Liver (tissue), 9 donors: Measurements from ENCODE around the gene DGKD. TPM values are rescaled to one million over a fixed set of nuclear protein-coding genes. Genes with fewer than 3 reads are reported as not detected.
"Not testable (repeated sequence)": the region's sequence is repeated elsewhere in the genome, so short reads cannot be mapped to it uniquely, and the experiment has no call there.

Experiments used
- DNase-seq: peaks from one replicate; pipeline ENCODE4 v3.0.0-alpha.2; 2017; ENCODE audit warnings: low spot score
- H3K27ac ChIP-seq, 2 donors: one replicate each; pipeline ENCODE4 v1.7.0; 2013; ENCODE audit warnings: inconsistent platforms in 2 of 2, low read length in 2 of 2, control low read depth in 1 of 2, low read depth in 1 of 2, mild to moderate bottlenecking in 1 of 2
- H3K27me3 ChIP-seq, 4 donors: one replicate each; pipeline versions ENCODE4 v1.6.1 to v1.7.0; 2013; ENCODE audit warnings: low read length in 3 of 4, inconsistent platforms in 1 of 4, mild to moderate bottlenecking in 1 of 4, moderate library complexity in 1 of 4; ENCODE audit not compliant: control insufficient read depth in 4 of 4, insufficient read depth in 4 of 4
- H3K36me3 ChIP-seq, 4 donors: one replicate each; pipeline versions ENCODE4 v1.6.1 to v1.7.0; 2013; ENCODE audit warnings: low read length in 3 of 4, mild to moderate bottlenecking in 3 of 4, low read depth in 1 of 4, moderate library complexity in 1 of 4; ENCODE audit not compliant: control insufficient read depth in 4 of 4, insufficient read depth in 3 of 4
- H3K4me1 ChIP-seq, 4 donors: one replicate each; pipeline versions ENCODE4 v1.6.1 to v1.7.0; 2013; ENCODE audit warnings: low read length in 3 of 4, mild to moderate bottlenecking in 3 of 4, moderate library complexity in 1 of 4; ENCODE audit not compliant: control insufficient read depth in 4 of 4, insufficient read depth in 4 of 4
- H3K4me3 ChIP-seq, 3 donors: one replicate each; pipeline versions ENCODE4 v1.6.1 to v1.7.0; 2013; ENCODE audit warnings: low read length in 3 of 3, control low read depth in 1 of 3, low read depth in 1 of 3, mild to moderate bottlenecking in 1 of 3
- H3K9ac ChIP-seq, 2 donors: one replicate each; pipeline ENCODE4 v1.7.0; 2013; ENCODE audit warnings: low read length in 2 of 2, mild to moderate bottlenecking in 2 of 2, moderate library complexity in 2 of 2, control low read depth in 1 of 2, low read depth in 1 of 2
- H3K9me3 ChIP-seq, 4 donors: one replicate each; pipeline versions ENCODE4 v1.6.1 to v1.7.0; 2013; ENCODE audit warnings: low read length in 3 of 4; ENCODE audit not compliant: control insufficient read depth in 4 of 4
- CTCF ChIP-seq: fragments of 150-350 bp; IDR thresholded peaks from 2 replicates; pipeline ENCODE4 v1.5.1; 2017; ENCODE audit warnings: improper control_type of control experiment, low read depth, low read length; ENCODE audit not compliant: missing input control
- EGR1 ChIP-seq, 2 donors: IDR thresholded peaks; 2 replicates each; pipeline ENCODE4 v1.6.1; 2016 to 2018; ENCODE audit warnings: antibody characterized with exemption in 2 of 2, low read depth in 2 of 2
- FOXA1 ChIP-seq: IDR thresholded peaks from 2 replicates; pipeline ENCODE4 v1.6.1; 2016; ENCODE audit warnings: antibody characterized with exemption
- HNF4G ChIP-seq: IDR thresholded peaks from 2 replicates; pipeline ENCODE4 v1.6.1; 2016; ENCODE audit warnings: antibody characterized with exemption
- JUND ChIP-seq, 2 donors: IDR thresholded peaks; 2 replicates each; pipeline ENCODE4 v1.6.1; 2016; ENCODE audit warnings: antibody characterized with exemption in 2 of 2
- MAX ChIP-seq: IDR thresholded peaks from 2 replicates; pipeline ENCODE4 v1.6.1; 2016; ENCODE audit warnings: antibody characterized with exemption
- RAD21 ChIP-seq, 2 donors: IDR thresholded peaks; 2 replicates each; pipeline ENCODE4 v1.6.1; 2016; ENCODE audit warnings: antibody characterized with exemption in 2 of 2, mild to moderate bottlenecking in 2 of 2
- REST ChIP-seq: IDR thresholded peaks from 2 replicates; pipeline ENCODE4 v1.6.1; 2016; ENCODE audit warnings: antibody characterized with exemption, mild to moderate bottlenecking
- RXRA ChIP-seq, 2 donors: IDR thresholded peaks; 2 replicates each; pipeline ENCODE4 v1.6.1; 2017 to 2018; ENCODE audit warnings: antibody characterized with exemption in 2 of 2, mild to moderate bottlenecking in 1 of 2
- SP1 ChIP-seq: IDR thresholded peaks from 2 replicates; pipeline ENCODE4 v1.6.1; 2018; ENCODE audit warnings: antibody characterized with exemption, mild to moderate bottlenecking
- YY1 ChIP-seq: IDR thresholded peaks from 2 replicates; pipeline ENCODE4 v1.6.1; 2016; ENCODE audit warnings: antibody characterized with exemption, mild to moderate bottlenecking
- WGBS: extraction: QIAGEN DNeasy Blood & Tissue Kit; methylation state at CpG from one replicate; pipeline ENCODE4 v1.1.7; 2013; 5-methylcytosine and 5-hydroxymethylcytosine counted together
- polyA plus RNA-seq, 2 donors: library from polyadenylated mRNA; stranded (reverse) in 1 of 2; unstranded in 1 of 2; fragments of 200-250 nt in 1 of 2; fragments of >200 nt in 1 of 2; fragmentation: Nextera tagmentation in 1 of 2; extraction: Ambion mirVana in 1 of 2; gene quantifications; one replicate each; pipeline versions ENCODE4 v1.2.1 to v1.2.3, GENCODE V29; 2013 to 2015
- total RNA-seq, 2 donors: library from RNA; depleted of rRNA; stranded (reverse); fragments of >200 nt; gene quantifications; one replicate each; pipeline ENCODE4 v1.2.3, GENCODE V29; 2014
- donor health status: healthy.
- donor health status: healthy.
- donor health status: healthy.
- donor health status: healthy.
- donor health status: healthy.

Gene DGKD
- total and polyA plus RNA-seq, 4 donors: 4.8 to 16.4 (median 8.2) TPM

- H3K4me3 ChIP-seq: no peak overlapping the region
- H3K9ac ChIP-seq: no peak overlapping the region
- WGBS: 96% methylated on average over 11 of the region's 11 CpGs
- no peak for TF ChIP-seq YY1
- H3K36me3 ChIP-seq: no peaks in the 10 kb centered on the region
- DNase-seq: no peak
- H3K4me1 ChIP-seq: no peaks in the 10 kb centered on the region
- no peaks in the 10 kb centered on the region for H3K27me3 ChIP-seq
- H3K9me3 ChIP-seq: no peaks in the 10 kb centered on the region
- no peak overlapping the region for H3K27ac ChIP-seq
Measured at GRCh38 chr2:233334915-233335314, 19.4 kb upstream of the DGKD start.

- DNase-seq, H3K27ac ChIP-seq, H3K9ac ChIP-seq, H3K27me3 ChIP-seq, H3K36me3 ChIP-seq, H3K4me1 ChIP-seq, H3K4me3 ChIP-seq, H3K9me3 ChIP-seq: not testable (repeated sequence)
- 93% methylated on average over 13 of the region's 13 CpGs for WGBS
Measured at GRCh38 chr2:233336091-233336490, 18.2 kb upstream of the DGKD start.

- H3K27me3 ChIP-seq: no peaks in the 10 kb centered on the region
- H3K4me1 ChIP-seq: no peaks in the 10 kb centered on the region
- H3K27ac ChIP-seq: no peak overlapping the region
- H3K4me3 ChIP-seq: no peak overlapping the region
- no peaks in the 10 kb centered on the region for H3K36me3 ChIP-seq
- TF ChIP-seq HNF4G: no peak
- no peak for TF ChIP-seq EGR1 (IDR thresholded peaks at IDR 0.05; ENCODE audit: low read depth in 2 of 2)
- WGBS: 85% methylated on average over 5 of the region's 5 CpGs
- DNase-seq: no peak
- H3K9ac ChIP-seq: no peak overlapping the region
- H3K9me3 ChIP-seq: no peaks in the 10 kb centered on the region
Measured at GRCh38 chr2:233336541-233336940, 17.8 kb upstream of the DGKD start.

- Histone ChIP-seq H3K9ac (no peak overlapping the region), H3K4me3 (no peak overlapping the region), H3K27ac (no peak overlapping the region), H3K27me3 (no peaks in the 10 kb centered on the region), H3K9me3 (no peaks in the 10 kb centered on the region), H3K4me1 (no peaks in the 10 kb centered on the region), H3K36me3 (no peaks in the 10 kb centered on the region)
- DNase-seq: no peak
- no peak for TF ChIP-seq RXRA (IDR thresholded peaks at IDR 0.05)
- TF ChIP-seq REST: no peak
- no peak for TF ChIP-seq YY1
- TF ChIP-seq HNF4G: no peak
- TF ChIP-seq EGR1 (IDR thresholded peaks at IDR 0.05; ENCODE audit: low read depth in 2 of 2): no peak
- no peak for TF ChIP-seq FOXA1
- no peak for TF ChIP-seq SP1
- no peak for TF ChIP-seq MAX
- TF ChIP-seq CTCF: no peak
- TF ChIP-seq RAD21 (IDR thresholded peaks at IDR 0.05): no peak
- TF ChIP-seq JUND (IDR thresholded peaks at IDR 0.05): no peak
- WGBS: 89% methylated on average over 5 of the region's 5 CpGs
Measured at GRCh38 chr2:233338046-233338445, 16.2 kb upstream of the DGKD start.
